Uterus (tissue), 2 donors: ENCODE results near the gene MCM9.

Experiments used
- POLR2A ChIP-seq, 2 donors: fragments of 450-650 bp; IDR thresholded peaks; one replicate each; pipeline ENCODE4 v1.6.1; 2016; ENCODE audit warnings: antibody characterized with exemption in 2 of 2, mild to moderate bottlenecking in 1 of 2, moderate library complexity in 1 of 2
- TF ChIP-seq, protein P1 (sequence below), 4 experiments: fragments of 200-600 bp in 2 of 4; fragments of 450-650 bp in 2 of 4; sonication (generic) in 2 of 4; IDR thresholded peaks; one replicate each; pipeline ENCODE4 v1.5.1; 2016 to 2019; ENCODE audit warnings: antibody characterized with exemption in 4 of 4, mild to moderate bottlenecking in 2 of 4, moderate library complexity in 1 of 4

GRCh38 chr6:118914598-118914997 is 20.4 kb downstream of the MCM9 start:
- TF ChIP-seq, protein P1, sequence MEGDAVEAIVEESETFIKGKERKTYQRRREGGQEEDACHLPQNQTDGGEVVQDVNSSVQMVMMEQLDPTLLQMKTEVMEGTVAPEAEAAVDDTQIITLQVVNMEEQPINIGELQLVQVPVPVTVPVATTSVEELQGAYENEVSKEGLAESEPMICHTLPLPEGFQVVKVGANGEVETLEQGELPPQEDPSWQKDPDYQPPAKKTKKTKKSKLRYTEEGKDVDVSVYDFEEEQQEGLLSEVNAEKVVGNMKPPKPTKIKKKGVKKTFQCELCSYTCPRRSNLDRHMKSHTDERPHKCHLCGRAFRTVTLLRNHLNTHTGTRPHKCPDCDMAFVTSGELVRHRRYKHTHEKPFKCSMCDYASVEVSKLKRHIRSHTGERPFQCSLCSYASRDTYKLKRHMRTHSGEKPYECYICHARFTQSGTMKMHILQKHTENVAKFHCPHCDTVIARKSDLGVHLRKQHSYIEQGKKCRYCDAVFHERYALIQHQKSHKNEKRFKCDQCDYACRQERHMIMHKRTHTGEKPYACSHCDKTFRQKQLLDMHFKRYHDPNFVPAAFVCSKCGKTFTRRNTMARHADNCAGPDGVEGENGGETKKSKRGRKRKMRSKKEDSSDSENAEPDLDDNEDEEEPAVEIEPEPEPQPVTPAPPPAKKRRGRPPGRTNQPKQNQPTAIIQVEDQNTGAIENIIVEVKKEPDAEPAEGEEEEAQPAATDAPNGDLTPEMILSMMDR (IDR thresholded peaks at IDR 0.05), result no peak
- no peak for TF ChIP-seq POLR2A (IDR thresholded peaks at IDR 0.05)
